ENCODE measurements around the gene OMD.

OMD gene

GRCh38 chr9:92407818-92408217 is 16.5 kb downstream of the OMD start:
- Histone ChIP-seq H3K27me3 (ENCODE audit: insufficient read depth, low read length, poor library complexity) (no peaks in the 10 kb centered on the region), H3K9me3 (ENCODE audit: insufficient read depth, low read length, severe bottlenecking) (no peaks in the 10 kb centered on the region), H2AFZ (ENCODE audit: low read depth, low read length) (no peak overlapping the region), H3K27ac (ENCODE audit: low read length) (no peak overlapping the region), H3K4me1 (ENCODE audit: insufficient read depth, low read length) (peaks cover 47% of the 10 kb centered on the region), H3K36me3 (ENCODE audit: insufficient read depth, low read length) (no peaks in the 10 kb centered on the region), H3K9ac (ENCODE audit: low read depth, low read length) (no peak overlapping the region), H4K20me1 (ENCODE audit: insufficient read depth, low read length) (no peaks in the 10 kb centered on the region), H3K79me2 (ENCODE audit: insufficient read depth, low read length) (peaks cover 29% of the 10 kb centered on the region; the same call in 1 of the 2 replicates), H3K4me2 (ENCODE audit: insufficient read depth, low read length) (no peak overlapping the region), H3K4me3 (ENCODE audit: low read depth in 1 of 2, low read length in 2 of 2) (no peak overlapping the region)
- TF ChIP-seq, protein P1, sequence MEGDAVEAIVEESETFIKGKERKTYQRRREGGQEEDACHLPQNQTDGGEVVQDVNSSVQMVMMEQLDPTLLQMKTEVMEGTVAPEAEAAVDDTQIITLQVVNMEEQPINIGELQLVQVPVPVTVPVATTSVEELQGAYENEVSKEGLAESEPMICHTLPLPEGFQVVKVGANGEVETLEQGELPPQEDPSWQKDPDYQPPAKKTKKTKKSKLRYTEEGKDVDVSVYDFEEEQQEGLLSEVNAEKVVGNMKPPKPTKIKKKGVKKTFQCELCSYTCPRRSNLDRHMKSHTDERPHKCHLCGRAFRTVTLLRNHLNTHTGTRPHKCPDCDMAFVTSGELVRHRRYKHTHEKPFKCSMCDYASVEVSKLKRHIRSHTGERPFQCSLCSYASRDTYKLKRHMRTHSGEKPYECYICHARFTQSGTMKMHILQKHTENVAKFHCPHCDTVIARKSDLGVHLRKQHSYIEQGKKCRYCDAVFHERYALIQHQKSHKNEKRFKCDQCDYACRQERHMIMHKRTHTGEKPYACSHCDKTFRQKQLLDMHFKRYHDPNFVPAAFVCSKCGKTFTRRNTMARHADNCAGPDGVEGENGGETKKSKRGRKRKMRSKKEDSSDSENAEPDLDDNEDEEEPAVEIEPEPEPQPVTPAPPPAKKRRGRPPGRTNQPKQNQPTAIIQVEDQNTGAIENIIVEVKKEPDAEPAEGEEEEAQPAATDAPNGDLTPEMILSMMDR (IDR thresholded peaks at IDR 0.05; ENCODE audit: borderline replicate concordance, extremely low read depth, low read length, poor library complexity, severe bottlenecking), result no peak
- TF ChIP-seq EZH2 (IDR thresholded peaks at IDR 0.05; ENCODE audit: borderline replicate concordance, low read depth, low read length, severe bottlenecking), result no peak
- DNase-seq (no peak), ATAC-seq (ENCODE audit: insufficient read depth, low read depth) (no peak)

- ATAC-seq (ENCODE audit: insufficient read depth, low read depth), result peak; percentile 69
Measured at GRCh38 chr9:92406477-92406876, 17.8 kb downstream of the OMD start.

GRCh38 chr9:92405818-92406217 is 18.5 kb downstream of the OMD start:
- Histone ChIP-seq H3K4me2 (ENCODE audit: insufficient read depth, low read length) (peak overlapping the region; percentile 60), H3K9me3 (ENCODE audit: insufficient read depth, low read length, severe bottlenecking) (no peaks in the 10 kb centered on the region), H3K36me3 (ENCODE audit: insufficient read depth, low read length) (no peaks in the 10 kb centered on the region), H4K20me1 (ENCODE audit: insufficient read depth, low read length) (no peaks in the 10 kb centered on the region), H3K27ac (ENCODE audit: low read length) (peak overlapping the region; percentile 71), H2AFZ (ENCODE audit: low read depth, low read length) (no peak overlapping the region), H3K4me3 (ENCODE audit: low read depth in 1 of 2, low read length in 2 of 2) (peak overlapping the region in 1 of 2 experiments; percentile 49; a peak in 1 of 4 replicates), H3K9ac (ENCODE audit: low read depth, low read length) (peak overlapping the region; percentile 40), H3K27me3 (ENCODE audit: insufficient read depth, low read length, poor library complexity) (no peaks in the 10 kb centered on the region), H3K4me1 (ENCODE audit: insufficient read depth, low read length) (peaks cover 65% of the 10 kb centered on the region), H3K79me2 (ENCODE audit: insufficient read depth, low read length) (peaks cover 29% of the 10 kb centered on the region; the same call in 1 of the 2 replicates)
- no peak for TF ChIP-seq EZH2 (IDR thresholded peaks at IDR 0.05; ENCODE audit: borderline replicate concordance, low read depth, low read length, severe bottlenecking)
- TF ChIP-seq, protein P1 (IDR thresholded peaks at IDR 0.05; ENCODE audit: borderline replicate concordance, extremely low read depth, low read length, poor library complexity, severe bottlenecking), result no peak
- DNase-seq (no peak), ATAC-seq (ENCODE audit: insufficient read depth, low read depth) (no peak)

More at GRCh38 chr9:92406477-92406876, 17.8 kb downstream of the OMD start:
- Histone ChIP-seq H3K4me3 (ENCODE audit: low read depth in 1 of 2, low read length in 2 of 2) (peak overlapping the region in 1 of 2 experiments; percentile 49; a peak in 2 of 4 replicates), H3K27ac (ENCODE audit: low read length) (peak overlapping the region; percentile 71), H3K4me1 (ENCODE audit: insufficient read depth, low read length) (peaks cover 60% of the 10 kb centered on the region), H3K36me3 (ENCODE audit: insufficient read depth, low read length) (no peaks in the 10 kb centered on the region), H3K4me2 (ENCODE audit: insufficient read depth, low read length) (peak overlapping the region; percentile 60), H4K20me1 (ENCODE audit: insufficient read depth, low read length) (no peaks in the 10 kb centered on the region), H2AFZ (ENCODE audit: low read depth, low read length) (peak overlapping the region; percentile 3; the same call in 1 of the 2 replicates), H3K79me2 (ENCODE audit: insufficient read depth, low read length) (peaks cover 26% of the 10 kb centered on the region; the same call in 1 of the 2 replicates), H3K9me3 (ENCODE audit: insufficient read depth, low read length, severe bottlenecking) (no peaks in the 10 kb centered on the region), H3K9ac (ENCODE audit: low read depth, low read length) (peak overlapping the region; percentile 40), H3K27me3 (ENCODE audit: insufficient read depth, low read length, poor library complexity) (no peaks in the 10 kb centered on the region)
- DNase-seq, result peak; percentile 52
- TF ChIP-seq EZH2 (IDR thresholded peaks at IDR 0.05; ENCODE audit: borderline replicate concordance, low read depth, low read length, severe bottlenecking), result no peak
- TF ChIP-seq, protein P1 (IDR thresholded peaks at IDR 0.05; ENCODE audit: borderline replicate concordance, extremely low read depth, low read length, poor library complexity, severe bottlenecking), result peak; percentile 4
